ENCODE results near the gene SNX7.
A peak's percentile ranks its signal among the peaks of the same experiment; 100 is the strongest.

SNX7 gene

GRCh38 chr1:98783821-98784220 lies 122.3 kb downstream of the SNX7 start:
- no peak for TF ChIP-seq CTCF (IDR thresholded peaks at IDR 0.05; ENCODE audit: control insufficient read depth, extremely low read depth, insufficient read depth)
- no peak for DNase-seq (ENCODE audit: low read depth)
- H3K4me3 ChIP-seq (ENCODE audit: low read depth, low read length): no peak overlapping the region

GRCh38 chr1:98791498-98791897 lies 130.0 kb downstream of the SNX7 start:
- H3K4me3 ChIP-seq (ENCODE audit: low read depth, low read length): no peak overlapping the region
- DNase-seq (ENCODE audit: low read depth): no peak
- no peak for TF ChIP-seq CTCF (IDR thresholded peaks at IDR 0.05; ENCODE audit: control insufficient read depth, extremely low read depth, insufficient read depth)

- no peak for TF ChIP-seq CTCF (IDR thresholded peaks at IDR 0.05; ENCODE audit: control insufficient read depth, extremely low read depth, insufficient read depth)
- no peak overlapping the region for H3K4me3 ChIP-seq (ENCODE audit: low read depth, low read length)
- DNase-seq (ENCODE audit: low read depth): no peak
Measured at GRCh38 chr1:98792123-98792522, 130.6 kb downstream of the SNX7 start.

- no peak for TF ChIP-seq CTCF (IDR thresholded peaks at IDR 0.05; ENCODE audit: control insufficient read depth, extremely low read depth, insufficient read depth)
- H3K4me3 ChIP-seq (ENCODE audit: low read depth, low read length): no peak overlapping the region
- DNase-seq (ENCODE audit: low read depth): no peak
Measured at GRCh38 chr1:98793136-98793535, 131.6 kb downstream of the SNX7 start.

- no peak overlapping the region for H3K4me3 ChIP-seq (ENCODE audit: low read depth, low read length)
- TF ChIP-seq CTCF (IDR thresholded peaks at IDR 0.05; ENCODE audit: control insufficient read depth, extremely low read depth, insufficient read depth): peak; percentile 85
- peak; percentile 58 for DNase-seq (ENCODE audit: low read depth)
Measured at GRCh38 chr1:98794196-98794886, 132.8 kb downstream of the SNX7 start.

- TF ChIP-seq CTCF (IDR thresholded peaks at IDR 0.05; ENCODE audit: control insufficient read depth, extremely low read depth, insufficient read depth): no peak
- H3K4me3 ChIP-seq (ENCODE audit: low read depth, low read length): no peak overlapping the region
- no peak for DNase-seq (ENCODE audit: low read depth)
Measured at GRCh38 chr1:98796049-98796448, 134.5 kb downstream of the SNX7 start.

- no peak for TF ChIP-seq CTCF (IDR thresholded peaks at IDR 0.05; ENCODE audit: control insufficient read depth, extremely low read depth, insufficient read depth)
- no peak for DNase-seq (ENCODE audit: low read depth)
- H3K4me3 ChIP-seq (ENCODE audit: low read depth, low read length): no peak overlapping the region
Measured at GRCh38 chr1:98797506-98797905, 136.0 kb downstream of the SNX7 start.
